Keratinocyte (primary cell): Measurements from ENCODE around the gene NCF2. TPM values are rescaled to one million over a fixed set of nuclear protein-coding genes. Genes with fewer than 3 reads are reported as not detected.

Source experiments
- DNase-seq: peaks from one replicate; pipeline ENCODE4 v3.0.0-alpha.2; 2011; ENCODE audit warnings: low read depth, missing footprints, low spot score
- FAIRE-seq: peaks from 2 replicates; lab custom pipeline; 2011; peaks lifted over from hg19 to GRCh38; lab: Jason Lieb, UNC
- H2AFZ ChIP-seq: 2 replicates; pipeline ENCODE4 v1.6.0; 2012; ENCODE audit warnings: low read length, control low read depth, inconsistent platforms; ENCODE audit not compliant: control insufficient read depth
- H3K27ac ChIP-seq: 2 replicates; pipeline ENCODE4 v1.5.1; 2011; ENCODE audit warnings: low read length; ENCODE audit not compliant: control insufficient read depth, insufficient read depth
- H3K27me3 ChIP-seq: 3 replicates; pipeline ENCODE4 v1.6.0; 2011; ENCODE audit warnings: low read length; ENCODE audit not compliant: control insufficient read depth, insufficient read depth; ENCODE audit errors: extremely low read depth
- H3K36me3 ChIP-seq, 2 experiments: 2 replicates in 1 of 2; 3 replicates in 1 of 2; pipeline ENCODE4 v1.5.1; 2011; ENCODE audit warnings: low read length in 2 of 2, mild to moderate bottlenecking in 1 of 2; ENCODE audit not compliant: control insufficient read depth in 2 of 2, insufficient read depth in 2 of 2; ENCODE audit errors: extremely low read depth in 1 of 2
- H3K4me1 ChIP-seq: 3 replicates; pipeline ENCODE4 v1.5.1; 2011; ENCODE audit warnings: low read length; ENCODE audit not compliant: control insufficient read depth, insufficient read depth; ENCODE audit errors: extremely low read depth
- H3K4me2 ChIP-seq: 3 replicates; pipeline ENCODE4 v1.6.0; 2011; ENCODE audit warnings: low read depth, low read length; ENCODE audit not compliant: control insufficient read depth, insufficient read depth; ENCODE audit errors: extremely low read depth
- H3K4me3 ChIP-seq, 3 experiments: fragments of 200-600 bp in 1 of 3; sonication (generic) in 1 of 3; 2 replicates in 2 of 3; 3 replicates in 1 of 3; pipeline ENCODE4 v1.5.1; 2011 to 2016; ENCODE audit warnings: low read length in 3 of 3, mild to moderate bottlenecking in 3 of 3, control low read depth in 2 of 3, inconsistent platforms in 1 of 3, low read depth in 1 of 3, mixed read lengths in 1 of 3, mixed run types in 1 of 3, moderate library complexity in 1 of 3; ENCODE audit not compliant: control insufficient read depth in 2 of 3, insufficient read depth in 2 of 3; ENCODE audit errors: extremely low read depth in 1 of 3
- H3K79me2 ChIP-seq: 2 replicates; pipeline ENCODE4 v1.6.0; 2012; ENCODE audit warnings: low read length; ENCODE audit not compliant: control insufficient read depth, insufficient read depth
- H3K9ac ChIP-seq: 3 replicates; pipeline ENCODE4 v1.6.0; 2011; ENCODE audit warnings: low read length; ENCODE audit not compliant: control insufficient read depth, insufficient read depth; ENCODE audit errors: extremely low read depth
- H3K9me1 ChIP-seq: 3 replicates; pipeline ENCODE4 v1.6.0; 2011; ENCODE audit warnings: low read length; ENCODE audit not compliant: control insufficient read depth, insufficient read depth; ENCODE audit errors: extremely low read depth
- H3K9me3 ChIP-seq: 2 replicates; pipeline ENCODE4 v1.5.1; 2012; ENCODE audit warnings: low read depth, low read length; ENCODE audit not compliant: control insufficient read depth
- H4K20me1 ChIP-seq: 3 replicates; pipeline ENCODE4 v1.6.0; 2011; ENCODE audit warnings: low read length; ENCODE audit not compliant: control insufficient read depth, insufficient read depth; ENCODE audit errors: extremely low read depth
- CTCF ChIP-seq, 3 experiments: IDR thresholded peaks in 1 of 3; conservative IDR thresholded peaks in 1 of 3; optimal IDR thresholded peaks in 1 of 3; 2 replicates in 2 of 3; 3 replicates in 1 of 3; pipeline versions ENCODE3 to v1.5.1; 2011; ENCODE audit warnings: low read length in 3 of 3, mild to moderate bottlenecking in 3 of 3, moderate library complexity in 2 of 3, control low read depth in 1 of 3, inconsistent platforms in 1 of 3; ENCODE audit not compliant: insufficient read depth in 2 of 3; ENCODE audit errors: extremely low read depth in 1 of 3
- EZH2 ChIP-seq: IDR thresholded peaks from one replicate; pipeline ENCODE4 v1.6.1; 2012; ENCODE audit warnings: inconsistent platforms, mild to moderate bottlenecking, low read length, moderate library complexity
- dilution Hi-C: fragments of 300-500 bp; cut with MboI; formaldehyde crosslinking; loops from one replicate; pipeline ENCODE4 v1.7.0; 2020; ENCODE audit warnings: low sequenced_read_pairs; ENCODE audit not compliant: extremely low pct_ligation_motif_present
- polyA plus RNA-seq, 5 experiments: library from polyadenylated mRNA; depleted of rRNA in 3 of 5; stranded (reverse) in 3 of 5; stranded (forward) in 1 of 5; unstranded in 1 of 5; fragments of >200 nt; gene quantifications; 1 replicate in 1 of 5; 2 replicates in 3 of 5; 3 replicates in 1 of 5; pipeline versions ENCODE4 v1.2.1 to v1.2.3, GENCODE V29; 2011 to 2012; ENCODE audit warnings: missing spikeins in 2 of 5, low read depth in 1 of 5, low replicate concordance in 1 of 5

NCF2 gene
- polyA plus RNA-seq, 1 donor (not counting 4 experiments of a cell fraction or from before 2014, with no cell fraction given) = 9.2 TPM

DNA sequence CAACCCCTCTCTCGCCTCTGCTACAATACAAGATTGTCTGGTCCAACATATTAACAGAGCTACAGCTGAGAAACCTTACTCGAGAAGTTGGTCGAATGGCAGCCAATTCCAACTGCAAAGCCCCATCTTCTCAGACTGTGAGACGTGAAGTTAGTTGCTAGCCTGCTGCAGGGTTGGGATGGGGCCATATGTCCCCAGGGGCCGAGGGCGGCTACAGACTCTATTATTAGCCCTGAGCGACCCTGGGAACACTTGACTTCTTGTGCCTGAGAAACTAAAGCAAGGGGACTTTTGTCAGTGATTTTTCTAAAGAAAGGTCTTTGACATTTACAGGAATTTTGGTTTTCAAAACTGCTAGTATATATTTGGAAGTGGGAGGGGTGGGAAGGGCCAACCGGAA lies 13.7 kb downstream of the NCF2 start:
- DNase-seq (no peak), FAIRE-seq (no peak)
- dilution Hi-C loops = no loop called here
- Histone ChIP-seq H3K4me1 (no peaks in the 10 kb centered on the region), H4K20me1 (no peaks in the 10 kb centered on the region), H2AFZ (no peak overlapping the region), H3K36me3 (peaks cover 0 to 4% of the 10 kb centered on the region in 2 experiments), H3K79me2 (no peaks in the 10 kb centered on the region), H3K4me2 (no peak overlapping the region), H3K27ac (no peak overlapping the region), H3K9me1 (no peaks in the 10 kb centered on the region), H3K9ac (no peak overlapping the region), H3K27me3 (no peaks in the 10 kb centered on the region), H3K9me3 (no peaks in the 10 kb centered on the region), H3K4me3 (no peak overlapping the region)
- TF ChIP-seq EZH2 (no peak), CTCF (optimal IDR thresholded peaks at IDR 0.05 in 1 of 3, IDR thresholded peaks at IDR 0.05 in 1 of 3, conservative IDR thresholded peaks at IDR 0.05 in 1 of 3; ENCODE audit: extremely low read depth in 1 of 3, insufficient read depth in 2 of 3, low read length in 3 of 3) (no peak)

DNA sequence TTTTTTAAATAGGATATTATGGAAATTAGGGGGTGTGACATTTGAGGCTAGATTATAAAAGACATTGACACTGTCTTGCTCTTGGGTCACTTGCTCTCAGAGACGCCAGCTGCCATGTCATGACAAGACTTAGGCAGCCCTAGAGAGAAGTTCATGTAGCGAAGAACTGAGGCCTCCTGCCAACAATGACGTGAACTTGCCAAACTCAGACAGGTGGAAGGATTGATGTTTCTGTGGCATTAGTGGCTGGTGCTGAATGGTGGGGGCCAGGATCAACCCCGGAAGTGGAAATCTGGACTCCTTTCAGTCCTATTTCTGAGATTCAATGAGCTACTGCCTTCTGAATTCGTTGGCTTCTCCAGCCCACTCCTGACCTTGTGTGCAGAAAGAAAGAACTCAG lies 14.7 kb downstream of the NCF2 start:
- Histone ChIP-seq H3K79me2 (no peaks in the 10 kb centered on the region), H3K27ac (no peak overlapping the region), H3K9ac (no peak overlapping the region), H3K27me3 (no peaks in the 10 kb centered on the region), H3K4me1 (no peaks in the 10 kb centered on the region), H2AFZ (no peak overlapping the region), H3K4me2 (no peak overlapping the region), H4K20me1 (no peaks in the 10 kb centered on the region), H3K4me3 (no peak overlapping the region), H3K9me3 (no peaks in the 10 kb centered on the region), H3K9me1 (no peaks in the 10 kb centered on the region), H3K36me3 (peaks cover 0 to 4% of the 10 kb centered on the region in 2 experiments)
- dilution Hi-C loops = no loop called here
- TF ChIP-seq CTCF (optimal IDR thresholded peaks at IDR 0.05 in 1 of 3, IDR thresholded peaks at IDR 0.05 in 1 of 3, conservative IDR thresholded peaks at IDR 0.05 in 1 of 3; ENCODE audit: extremely low read depth in 1 of 3, insufficient read depth in 2 of 3, low read length in 3 of 3) (no peak), EZH2 (no peak)
- DNase-seq = no peak
- FAIRE-seq = no peak
